Skeletal muscle satellite cell (primary cell): ENCODE results near the gene KCNIP4.
"Not testable (repeated sequence)": the region's sequence is repeated elsewhere in the genome, so short reads cannot be mapped to it uniquely, and the experiment has no call there.

Experiments used
- H3K27me3 ChIP-seq: 2 replicates; pipeline ENCODE4 v1.7.0; 2013; ENCODE audit warnings: low read length; ENCODE audit not compliant: control insufficient read depth, insufficient read depth
- H3K36me3 ChIP-seq: 2 replicates; pipeline ENCODE4 v1.7.0; 2013; ENCODE audit warnings: mild to moderate bottlenecking, control low read depth, low read length; ENCODE audit not compliant: insufficient read depth
- H3K4me1 ChIP-seq: 2 replicates; pipeline ENCODE4 v1.7.0; 2013; ENCODE audit warnings: low read length; ENCODE audit not compliant: control insufficient read depth, insufficient read depth
- H3K4me2 ChIP-seq: 2 replicates; pipeline ENCODE4 v1.7.0; 2013; ENCODE audit warnings: mild to moderate bottlenecking, low read length
- H3K4me3 ChIP-seq: 2 replicates; pipeline ENCODE4 v1.7.0; 2013; ENCODE audit warnings: low read length
- H3K9ac ChIP-seq: 2 replicates; pipeline ENCODE4 v1.7.0; 2013; ENCODE audit warnings: mild to moderate bottlenecking, low read depth, low read length, moderate library complexity
- H3K9me3 ChIP-seq: replicated peaks from 2 replicates; pipeline ENCODE4 v1.7.0; 2013; ENCODE audit warnings: mild to moderate bottlenecking, control low read depth, low read length

The KCNIP4 gene

GRCh38 chr4:20829617-20830357 is 1118.8 kb downstream of the KCNIP4 start:
- Histone ChIP-seq H3K4me3 (no peak overlapping the region), H3K27me3 (no peaks in the 10 kb centered on the region), H3K36me3 (no peaks in the 10 kb centered on the region), H3K4me2 (no peak overlapping the region), H3K4me1 (peaks cover 8% of the 10 kb centered on the region), H3K9ac (no peak overlapping the region), H3K9me3 (no peaks in the 10 kb centered on the region)

- Histone ChIP-seq H3K4me3 (no peak overlapping the region), H3K27me3 (no peaks in the 10 kb centered on the region), H3K9me3 (no peaks in the 10 kb centered on the region), H3K4me1 (no peaks in the 10 kb centered on the region), H3K36me3 (no peaks in the 10 kb centered on the region), H3K9ac (no peak overlapping the region), H3K4me2 (no peak overlapping the region)
Observed at GRCh38 chr4:20825505-20825904, 1123.1 kb downstream of the KCNIP4 start.

DNA sequence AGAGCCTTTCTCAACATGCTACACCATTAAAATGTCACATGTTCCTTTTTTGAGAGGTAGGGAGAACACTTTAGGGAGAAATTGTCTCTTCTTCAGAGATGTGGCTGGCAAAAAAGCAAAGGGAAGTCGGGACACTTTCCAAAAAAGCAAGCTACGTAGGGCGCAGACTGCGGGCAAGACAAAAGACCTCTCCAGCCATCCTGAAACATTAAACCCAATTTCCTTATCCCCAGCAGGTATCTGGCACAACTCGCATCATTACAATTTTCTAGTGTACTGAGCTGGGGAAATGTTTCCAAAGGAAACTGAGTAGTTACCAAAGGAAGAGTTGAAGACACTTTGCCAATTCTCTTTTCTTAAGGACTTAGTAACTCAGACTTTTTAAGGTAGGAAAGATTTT is 1132.3 kb downstream of the KCNIP4 start:
- Histone ChIP-seq H3K4me2 (no peak overlapping the region), H3K27me3 (no peaks in the 10 kb centered on the region)

DNA sequence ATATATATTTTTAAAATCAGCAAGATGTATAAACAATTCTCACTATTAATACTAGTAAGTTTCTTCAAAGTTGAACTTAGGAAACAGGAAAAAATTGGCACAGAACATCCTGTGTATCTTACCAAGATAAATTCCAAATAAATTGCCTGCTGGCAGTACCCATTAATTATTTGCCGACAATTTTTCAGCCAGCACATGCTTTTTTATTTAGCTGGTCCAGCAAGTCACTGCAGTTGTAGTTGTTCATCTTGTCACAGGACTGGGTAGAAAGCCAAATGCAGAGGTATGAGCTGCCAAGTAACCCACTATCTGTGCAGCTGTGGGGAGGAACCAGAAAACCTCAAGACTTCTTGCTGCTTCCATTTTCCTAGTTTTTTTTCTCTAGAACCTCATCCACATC is 1134.9 kb downstream of the KCNIP4 start:
- Histone ChIP-seq H3K4me2 (no peak overlapping the region), H3K9ac (no peak overlapping the region), H3K4me1 (no peaks in the 10 kb centered on the region), H3K36me3 (no peaks in the 10 kb centered on the region), H3K27me3 (no peaks in the 10 kb centered on the region), H3K4me3 (no peak overlapping the region), H3K9me3 (no peaks in the 10 kb centered on the region)

More for the DNA sequence above, 1132.3 kb downstream of the KCNIP4 start:
- Histone ChIP-seq H3K9me3 (no peaks in the 10 kb centered on the region), H3K36me3 (no peaks in the 10 kb centered on the region), H3K4me1 (no peaks in the 10 kb centered on the region), H3K9ac (no peak overlapping the region), H3K4me3 (no peak overlapping the region)

- Histone ChIP-seq H3K4me2 (no peak overlapping the region), H3K27me3 (no peaks in the 10 kb centered on the region), H3K36me3 (no peaks in the 10 kb centered on the region), H3K9ac (no peak overlapping the region), H3K4me1 (no peaks in the 10 kb centered on the region), H3K4me3 (no peak overlapping the region), H3K9me3 (no peaks in the 10 kb centered on the region)
Observed at GRCh38 chr4:20809812-20810211, 1138.8 kb downstream of the KCNIP4 start.

DNA sequence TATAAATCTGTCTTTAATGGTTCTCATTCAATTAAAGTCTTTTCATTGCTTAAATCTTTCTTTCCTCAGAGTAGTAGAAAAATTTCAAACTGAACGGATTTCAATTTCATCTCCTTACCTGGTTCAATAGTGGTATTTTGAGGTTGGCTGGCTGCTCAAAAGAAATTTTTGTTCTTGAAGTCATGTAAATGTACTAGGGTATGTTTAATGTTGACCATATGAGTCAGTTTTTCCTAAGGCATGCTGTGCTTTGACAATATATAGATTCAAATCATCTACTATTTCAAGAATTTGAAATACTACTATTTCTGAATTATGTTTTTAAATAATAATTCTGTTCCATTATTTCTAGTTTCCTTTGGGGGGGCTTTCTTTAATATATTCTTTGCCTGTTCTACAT is 1142.9 kb downstream of the KCNIP4 start:
- H3K4me2 ChIP-seq: no peak overlapping the region
- no peaks in the 10 kb centered on the region for H3K9me3 ChIP-seq
- no peaks in the 10 kb centered on the region for H3K36me3 ChIP-seq
- no peaks in the 10 kb centered on the region for H3K4me1 ChIP-seq
- H3K9ac ChIP-seq: no peak overlapping the region
- H3K4me3 ChIP-seq: no peak overlapping the region
- H3K27me3 ChIP-seq: no peaks in the 10 kb centered on the region

- Histone ChIP-seq H3K4me2 (no peak overlapping the region), H3K9ac (no peak overlapping the region), H3K4me1 (no peaks in the 10 kb centered on the region), H3K27me3 (no peaks in the 10 kb centered on the region), H3K4me3 (no peak overlapping the region), H3K9me3 (no peaks in the 10 kb centered on the region), H3K36me3 (no peaks in the 10 kb centered on the region)
Observed at GRCh38 chr4:20787940-20788665, 1160.5 kb downstream of the KCNIP4 start.

DNA sequence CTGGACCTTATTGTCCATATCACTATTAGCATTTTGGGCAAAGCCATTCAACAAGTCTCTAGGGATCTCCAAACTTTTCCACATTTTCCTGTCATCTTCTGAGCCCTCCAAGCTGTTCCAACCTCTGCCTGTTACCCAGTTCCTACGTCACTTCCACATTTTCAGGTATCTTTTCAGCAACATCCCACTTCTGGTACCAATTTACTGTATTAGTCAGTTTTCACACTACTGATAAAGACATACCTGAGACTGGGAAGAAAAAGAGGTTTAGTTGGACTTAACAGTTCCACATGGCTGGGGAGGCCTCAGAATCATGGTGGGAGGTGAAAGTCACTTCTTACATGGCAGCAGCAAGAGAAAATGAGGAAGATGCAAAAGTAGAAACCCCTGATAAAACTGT is 1165.4 kb downstream of the KCNIP4 start:
- H3K27me3 ChIP-seq, H3K4me3 ChIP-seq, H3K9me3 ChIP-seq, H3K9ac ChIP-seq, H3K4me1 ChIP-seq, H3K4me2 ChIP-seq, H3K36me3 ChIP-seq: not testable (repeated sequence)

DNA sequence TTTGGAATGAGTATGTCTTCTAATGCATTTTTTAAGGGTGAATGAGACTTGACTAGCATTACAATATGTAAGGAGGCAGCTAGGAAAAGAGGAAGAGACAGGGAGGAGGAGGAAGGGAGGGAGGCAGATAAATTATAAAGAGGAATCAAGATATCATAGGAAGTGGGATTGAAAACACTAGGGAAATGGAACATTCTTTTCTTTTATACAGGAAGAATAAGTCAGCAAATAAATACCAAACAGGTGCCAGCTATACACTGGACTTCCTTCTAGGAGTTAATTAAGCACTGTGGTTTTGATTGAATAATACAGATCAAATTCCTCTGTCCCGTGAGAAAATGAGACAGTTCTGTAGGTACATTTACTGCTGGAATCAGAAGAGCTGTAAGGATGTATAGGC is 1169.7 kb downstream of the KCNIP4 start:
- Histone ChIP-seq H3K9me3 (no peaks in the 10 kb centered on the region), H3K27me3 (no peaks in the 10 kb centered on the region), H3K36me3 (no peaks in the 10 kb centered on the region), H3K9ac (no peak overlapping the region), H3K4me3 (no peak overlapping the region), H3K4me2 (no peak overlapping the region), H3K4me1 (peaks cover 7% of the 10 kb centered on the region)

DNA sequence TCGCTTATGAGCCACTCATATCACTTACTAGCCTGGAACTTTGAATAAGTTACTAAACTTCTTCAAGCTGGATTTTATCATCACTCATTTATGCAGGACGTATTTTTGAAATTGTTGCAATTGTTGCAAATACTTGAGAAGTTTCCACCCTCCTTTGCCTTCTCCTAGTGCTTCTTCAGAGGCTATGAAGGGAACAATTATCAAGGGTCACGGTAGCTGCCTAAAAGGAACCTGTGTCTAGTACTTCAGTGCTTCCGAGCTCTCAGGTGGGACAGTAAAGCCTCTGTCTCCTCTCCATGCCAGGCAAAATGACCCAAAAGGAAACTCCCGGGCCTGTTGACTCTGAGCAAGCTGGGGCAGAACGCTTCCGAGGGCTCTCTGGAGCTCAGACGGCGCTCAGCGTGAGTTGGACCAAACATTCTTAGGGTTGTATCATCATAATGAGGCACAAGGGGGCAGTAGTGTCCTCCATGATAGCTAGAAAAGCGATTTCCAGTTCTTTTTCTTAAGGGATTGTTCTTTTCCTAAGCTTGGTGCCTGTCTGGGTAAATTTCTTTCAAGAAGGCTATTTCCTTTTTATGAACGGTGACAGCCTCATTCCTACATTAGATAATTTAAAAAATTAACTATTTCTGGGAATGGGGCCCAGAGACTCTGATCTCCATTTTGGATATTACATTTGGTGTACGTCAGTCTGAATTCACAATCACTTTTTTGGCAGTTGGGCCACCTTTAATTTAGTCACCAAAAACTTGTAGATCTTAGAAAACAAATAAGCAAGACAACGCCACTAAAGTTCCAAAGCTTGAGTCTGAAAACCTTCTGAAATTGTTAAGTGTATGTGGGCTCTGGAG is 1175.2 kb downstream of the KCNIP4 start:
- Histone ChIP-seq H3K9ac (no peak overlapping the region), H3K27me3 (no peaks in the 10 kb centered on the region), H3K4me3 (no peak overlapping the region), H3K4me2 (peak overlapping the region; percentile 42), H3K36me3 (no peaks in the 10 kb centered on the region), H3K9me3 (no peaks in the 10 kb centered on the region), H3K4me1 (peaks cover 2% of the 10 kb centered on the region)

- H3K4me2 ChIP-seq: no peak overlapping the region
- no peaks in the 10 kb centered on the region for H3K27me3 ChIP-seq
- H3K4me1 ChIP-seq: no peaks in the 10 kb centered on the region
- no peak overlapping the region for H3K9ac ChIP-seq
- H3K4me3 ChIP-seq: no peak overlapping the region
- no peaks in the 10 kb centered on the region for H3K36me3 ChIP-seq
- no peaks in the 10 kb centered on the region for H3K9me3 ChIP-seq
Observed at GRCh38 chr4:20764366-20764992, 1184.1 kb downstream of the KCNIP4 start.
